Testis (tissue), 3 donors: ENCODE data around the gene MYO1E. TPM values are rescaled to one million over a fixed set of nuclear protein-coding genes. Genes with fewer than 3 reads are reported as not detected.

Source experiments
- DNase-seq: peaks from one replicate; pipeline ENCODE4 v3.0.0-alpha.2; 2019
- H3K27ac ChIP-seq, 2 donors: fragments of 200-600 bp; sonication (generic); one replicate each; pipeline ENCODE4 v1.5.1; 2019
- H3K27me3 ChIP-seq: fragments of 200-600 bp; sonication (generic); one replicate; pipeline ENCODE4 v1.5.1; 2019
- H3K36me3 ChIP-seq: fragments of 200-600 bp; sonication (generic); one replicate; pipeline ENCODE4 v1.5.1; 2017; ENCODE audit warnings: low read depth; ENCODE audit errors: missing control alignments
- H3K4me1 ChIP-seq: fragments of 200-600 bp; sonication (generic); one replicate; pipeline ENCODE4 v1.5.1; 2019
- H3K4me3 ChIP-seq, 2 donors: fragments of 200-600 bp; sonication (generic); one replicate each; pipeline ENCODE4 v1.5.1; 2017 to 2019
- H3K9me3 ChIP-seq: fragments of 200-600 bp; sonication (generic); one replicate; pipeline ENCODE4 v1.5.1; 2017
- POLR2A ChIP-seq: fragments of 450-650 bp; IDR thresholded peaks from one replicate; pipeline ENCODE4 v1.6.1; 2017; ENCODE audit warnings: antibody characterized with exemption, mild to moderate bottlenecking, moderate library complexity
- WGBS, 2 donors: methylation state at CpG; one replicate each; pipeline ENCODE4 v1.1.5; 2018; 5-methylcytosine and 5-hydroxymethylcytosine counted together
- intact Hi-C: fragments of 100-400 bp; cut with DNase I; formaldehyde crosslinking; loops from one replicate; pipeline ENCODE4 v1.15.1; 2023; ENCODE audit warnings: low total_unique reads
- polyA plus RNA-seq: library from polyadenylated mRNA; stranded (reverse); fragments of 350-450 nt; fragmentation: Illumina TruSeq; extraction: RNeasy Lipid Tissue Mini Kit (QIAGEN cat#74804); gene quantifications from one replicate; pipeline ENCODE4 v1.2.3, GENCODE V29; 2014; ENCODE audit warnings: low read depth, low replicate concordance; ENCODE audit not compliant: insufficient read depth
- total RNA-seq, 2 donors: library from RNA; depleted of rRNA; stranded (reverse); fragments of >200 nt; gene quantifications; one replicate each; pipeline ENCODE4 v1.2.3, GENCODE V29; 2016
- TF ChIP-seq, protein P1 (sequence below), 3 experiments: fragments of 450-650 bp in 2 of 3; fragments of 200-600 bp in 1 of 3; sonication (generic) in 1 of 3; IDR thresholded peaks; one replicate each; pipeline ENCODE4 v1.5.1; 2016 to 2019; ENCODE audit warnings: antibody characterized with exemption in 3 of 3, mild to moderate bottlenecking in 2 of 3, moderate library complexity in 1 of 3

Gene MYO1E
- total and polyA plus RNA-seq, 3 donors from 2014 or later = 14.3 to 23.4 (median 22.5) TPM

DNA sequence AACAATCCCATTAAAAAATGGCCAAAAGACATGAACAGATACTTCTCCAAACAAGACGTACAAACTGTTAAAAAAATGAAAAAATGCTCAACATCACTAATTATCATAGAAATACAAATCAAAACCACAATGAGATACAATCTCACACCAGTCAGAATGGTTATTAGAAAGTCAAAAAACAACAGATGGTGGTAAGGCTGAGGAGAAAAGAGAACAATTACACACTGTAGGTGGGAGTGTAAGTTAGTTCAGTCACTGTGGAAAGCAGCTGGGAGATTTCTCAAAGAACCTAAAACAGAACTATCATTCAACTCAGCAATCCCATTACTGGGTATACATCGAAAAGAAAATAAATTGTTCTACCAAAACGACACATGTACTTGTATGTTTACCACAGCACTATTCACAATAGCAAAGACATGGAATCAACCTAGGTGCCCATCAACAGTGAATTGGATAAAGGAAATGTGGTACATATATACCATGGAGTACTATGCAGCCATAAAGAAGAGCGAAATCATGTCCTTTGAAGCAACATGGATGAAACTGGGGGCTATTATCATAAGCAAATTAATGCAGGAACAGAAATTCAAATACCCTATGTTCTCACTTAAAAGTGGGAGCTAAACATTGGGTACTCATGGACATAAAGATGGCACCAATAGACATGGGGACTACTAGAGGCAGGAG is 51.5 kb downstream of the MYO1E start:
- no peak for DNase-seq
- Histone ChIP-seq H3K9me3 (no peaks in the 10 kb centered on the region), H3K4me3 (no peak overlapping the region), H3K36me3 (no peaks in the 10 kb centered on the region), H3K4me1 (peaks cover 3% of the 10 kb centered on the region), H3K27me3 (no peaks in the 10 kb centered on the region), H3K27ac (no peak overlapping the region)
- no peak for TF ChIP-seq POLR2A
- TF ChIP-seq, protein P1, sequence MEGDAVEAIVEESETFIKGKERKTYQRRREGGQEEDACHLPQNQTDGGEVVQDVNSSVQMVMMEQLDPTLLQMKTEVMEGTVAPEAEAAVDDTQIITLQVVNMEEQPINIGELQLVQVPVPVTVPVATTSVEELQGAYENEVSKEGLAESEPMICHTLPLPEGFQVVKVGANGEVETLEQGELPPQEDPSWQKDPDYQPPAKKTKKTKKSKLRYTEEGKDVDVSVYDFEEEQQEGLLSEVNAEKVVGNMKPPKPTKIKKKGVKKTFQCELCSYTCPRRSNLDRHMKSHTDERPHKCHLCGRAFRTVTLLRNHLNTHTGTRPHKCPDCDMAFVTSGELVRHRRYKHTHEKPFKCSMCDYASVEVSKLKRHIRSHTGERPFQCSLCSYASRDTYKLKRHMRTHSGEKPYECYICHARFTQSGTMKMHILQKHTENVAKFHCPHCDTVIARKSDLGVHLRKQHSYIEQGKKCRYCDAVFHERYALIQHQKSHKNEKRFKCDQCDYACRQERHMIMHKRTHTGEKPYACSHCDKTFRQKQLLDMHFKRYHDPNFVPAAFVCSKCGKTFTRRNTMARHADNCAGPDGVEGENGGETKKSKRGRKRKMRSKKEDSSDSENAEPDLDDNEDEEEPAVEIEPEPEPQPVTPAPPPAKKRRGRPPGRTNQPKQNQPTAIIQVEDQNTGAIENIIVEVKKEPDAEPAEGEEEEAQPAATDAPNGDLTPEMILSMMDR (IDR thresholded peaks at IDR 0.05) = no peak
- intact Hi-C loops = no loop called here
- 77 to 94% methylated on average over 4 of the region's 4 CpGs for WGBS, 2 donors

- Histone ChIP-seq H3K4me1 (peaks cover 11% of the 10 kb centered on the region), H3K9me3 (no peaks in the 10 kb centered on the region), H3K27me3 (no peaks in the 10 kb centered on the region), H3K4me3 (no peak overlapping the region), H3K27ac (no peak overlapping the region), H3K36me3 (no peaks in the 10 kb centered on the region)
- DNase-seq = no peak
- TF ChIP-seq POLR2A = no peak
- TF ChIP-seq, protein P1 (IDR thresholded peaks at IDR 0.05) = no peak
- intact Hi-C loops = no loop called here
- 100% methylated on average over 1 of the region's 1 CpG for WGBS, 2 donors
Measured at GRCh38 chr15:59317211-59317610, 55.5 kb downstream of the MYO1E start.

DNA sequence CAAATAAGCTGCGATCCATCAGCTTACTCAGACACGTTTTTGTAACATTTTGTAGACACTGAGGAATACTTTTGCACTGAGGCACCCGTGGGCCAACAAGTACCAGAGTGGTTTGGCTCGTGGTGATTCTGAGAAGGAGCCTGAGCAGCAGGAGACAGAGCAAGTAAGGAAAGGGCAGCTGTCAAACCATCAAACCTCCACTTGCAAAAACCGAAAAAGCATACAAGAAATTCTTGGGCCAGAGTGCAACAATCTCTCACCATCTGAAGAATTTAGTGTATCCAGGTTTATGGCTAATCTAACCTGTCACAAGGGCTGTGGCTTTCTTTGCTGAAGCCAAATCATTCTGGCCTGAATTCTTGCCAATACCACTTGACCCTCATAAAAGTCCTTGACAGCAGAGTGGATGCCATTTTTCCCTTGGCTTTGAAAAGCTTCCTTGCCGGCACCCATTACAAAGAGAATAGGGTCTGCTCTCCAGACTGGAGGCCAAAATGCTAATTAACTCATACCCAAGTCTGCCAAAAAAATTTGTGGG is 56.7 kb downstream of the MYO1E start:
- no peak for TF ChIP-seq POLR2A
- TF ChIP-seq, protein P1 (IDR thresholded peaks at IDR 0.05) = no peak
- Histone ChIP-seq H3K27ac (no peak overlapping the region), H3K27me3 (no peaks in the 10 kb centered on the region), H3K36me3 (no peaks in the 10 kb centered on the region), H3K9me3 (no peaks in the 10 kb centered on the region), H3K4me3 (no peak overlapping the region), H3K4me1 (peaks cover 11% of the 10 kb centered on the region)
- 49 to 57% methylated on average over 6 of the region's 6 CpGs for WGBS, 2 donors
- no peak for DNase-seq
- intact Hi-C loops = no loop called here

GRCh38 chr15:59313641-59314332 is 58.9 kb downstream of the MYO1E start:
- H3K9me3 ChIP-seq = no peaks in the 10 kb centered on the region
- intact Hi-C loops = no loop called here

More at GRCh38 chr15:59313641-59314332, 58.9 kb downstream of the MYO1E start:
- Histone ChIP-seq H3K36me3 (no peaks in the 10 kb centered on the region), H3K27ac (no peak overlapping the region), H3K4me1 (peaks cover 11% of the 10 kb centered on the region), H3K27me3 (no peaks in the 10 kb centered on the region), H3K4me3 (no peak overlapping the region)
- TF ChIP-seq, protein P1 (IDR thresholded peaks at IDR 0.05) = no peak
- TF ChIP-seq POLR2A = no peak
- DNase-seq = peak; percentile 46
- 61 to 69% methylated on average over 6 of the region's 6 CpGs for WGBS, 2 donors
